Fibroblast of lung (primary cell): Measurements from ENCODE around the gene ARHGAP42. TPM values are rescaled to one million over a fixed set of nuclear protein-coding genes. Genes with fewer than 3 reads are reported as not detected.

ENCODE experiments used
- DNase-seq, 2 donors: peaks; one replicate each; pipeline versions ENCODE4 v3.0.0 to v3.0.0-alpha.2; 2010; ENCODE audit warnings: low read depth in 2 of 2
- H2AFZ ChIP-seq: 2 replicates; pipeline ENCODE4 v1.5.1; 2012; ENCODE audit warnings: low read length, control low read depth, inconsistent platforms
- H3K27ac ChIP-seq: 2 replicates; pipeline ENCODE4 v1.5.1; 2011; ENCODE audit warnings: low read length, control low read depth; ENCODE audit not compliant: insufficient read depth
- H3K27me3 ChIP-seq: 2 replicates; pipeline ENCODE4 v1.5.1; 2011; ENCODE audit warnings: mild to moderate bottlenecking, low read length; ENCODE audit not compliant: control insufficient read depth, insufficient read depth
- H3K36me3 ChIP-seq: 2 replicates; pipeline ENCODE4 v1.5.1; 2011; ENCODE audit warnings: low read length; ENCODE audit not compliant: control insufficient read depth, insufficient read depth
- H3K4me1 ChIP-seq: 2 replicates; pipeline ENCODE4 v1.5.1; 2011; ENCODE audit warnings: low read length; ENCODE audit not compliant: control insufficient read depth, insufficient read depth; ENCODE audit errors: extremely low read depth
- H3K4me2 ChIP-seq: 2 replicates; pipeline ENCODE4 v1.5.1; 2011; ENCODE audit warnings: low read length, control low read depth; ENCODE audit not compliant: insufficient read depth; ENCODE audit errors: extremely low read depth
- H3K4me3 ChIP-seq, 4 experiments: fragments of 200-600 bp in 1 of 4; sonication (generic) in 1 of 4; replicated peaks in 1 of 4; 2 replicates each; pipeline ENCODE4 v1.5.1; 2011 to 2016; ENCODE audit warnings: low read length in 4 of 4, low read depth in 3 of 4, mild to moderate bottlenecking in 3 of 4, control low read depth in 2 of 4, inconsistent platforms in 1 of 4, mixed read lengths in 1 of 4; ENCODE audit not compliant: insufficient read depth in 1 of 4; ENCODE audit errors: control extremely low read depth in 1 of 4
- H3K79me2 ChIP-seq: 2 replicates; pipeline ENCODE4 v1.5.1; 2012; ENCODE audit warnings: mild to moderate bottlenecking, low read length, inconsistent platforms; ENCODE audit not compliant: control insufficient read depth, insufficient read depth
- H3K9ac ChIP-seq: 2 replicates; pipeline ENCODE4 v1.5.1; 2011; ENCODE audit warnings: mild to moderate bottlenecking, low read length, control low read depth; ENCODE audit not compliant: insufficient read depth
- H3K9me3 ChIP-seq: 2 replicates; pipeline ENCODE4 v1.5.1; 2012; ENCODE audit warnings: low read depth, low read length; ENCODE audit not compliant: control insufficient read depth, insufficient read depth
- H4K20me1 ChIP-seq: 2 replicates; pipeline ENCODE4 v1.5.1; 2011; ENCODE audit warnings: low read length; ENCODE audit not compliant: control insufficient read depth, insufficient read depth; ENCODE audit errors: extremely low read depth
- EZH2 ChIP-seq: IDR thresholded peaks from 2 replicates; pipeline ENCODE4 v1.5.1; 2012; ENCODE audit warnings: low read length, control low read depth, mild to moderate bottlenecking; ENCODE audit errors: missing control alignments
- polyA plus RNA-seq, 2 donors: library from polyadenylated mRNA; depleted of rRNA in 1 of 2; stranded (reverse) in 1 of 2; unstranded in 1 of 2; fragments of >200 nt; gene quantifications; 2 replicates each; pipeline ENCODE4 v1.2.1, GENCODE V29; 2011 to 2012; ENCODE audit warnings: missing spikeins in 1 of 2
- total RNA-seq: library from RNA; depleted of rRNA; stranded (reverse); fragments of >200 nt; gene quantifications from 2 replicates; pipeline ENCODE4 v1.2.1, GENCODE V29; 2014
- TF ChIP-seq, protein P1 (sequence below), 2 donors: IDR thresholded peaks in 1 of 2; conservative IDR thresholded peaks in 1 of 2; 1 replicate in 1 of 2; 2 replicates in 1 of 2; pipeline ENCODE4 v1.5.1; 2011 to 2012; ENCODE audit warnings: low read length in 2 of 2, control low read depth in 1 of 2, inconsistent platforms in 1 of 2, low read depth in 1 of 2, mild to moderate bottlenecking in 1 of 2

The ARHGAP42 gene
- total and polyA plus RNA-seq, 2 donors (not counting 1 experiment from before 2014, with no cell fraction given): 8.0 to 13.4 TPM

DNA sequence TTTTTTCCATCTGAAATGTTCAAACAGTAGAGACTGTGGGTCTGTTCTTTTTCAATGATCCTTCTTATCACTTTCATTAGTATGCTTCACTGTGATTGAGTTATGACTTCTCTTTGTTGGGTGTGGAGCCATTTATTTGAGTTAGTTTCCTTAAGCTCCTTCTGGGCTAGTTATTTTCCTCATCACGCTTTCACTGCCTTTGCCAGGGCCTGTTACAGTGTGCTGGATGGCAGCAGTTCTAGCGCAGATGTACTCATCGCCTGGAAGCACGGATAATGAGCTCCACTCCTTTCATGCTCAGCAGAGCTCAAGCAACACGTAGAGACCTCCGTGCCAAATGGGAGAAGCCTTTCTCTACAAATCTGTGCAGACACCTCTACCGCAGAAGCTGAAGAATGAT lies 7.0 kb upstream of the ARHGAP42 start:
- no peak for TF ChIP-seq EZH2
- TF ChIP-seq, protein P1, sequence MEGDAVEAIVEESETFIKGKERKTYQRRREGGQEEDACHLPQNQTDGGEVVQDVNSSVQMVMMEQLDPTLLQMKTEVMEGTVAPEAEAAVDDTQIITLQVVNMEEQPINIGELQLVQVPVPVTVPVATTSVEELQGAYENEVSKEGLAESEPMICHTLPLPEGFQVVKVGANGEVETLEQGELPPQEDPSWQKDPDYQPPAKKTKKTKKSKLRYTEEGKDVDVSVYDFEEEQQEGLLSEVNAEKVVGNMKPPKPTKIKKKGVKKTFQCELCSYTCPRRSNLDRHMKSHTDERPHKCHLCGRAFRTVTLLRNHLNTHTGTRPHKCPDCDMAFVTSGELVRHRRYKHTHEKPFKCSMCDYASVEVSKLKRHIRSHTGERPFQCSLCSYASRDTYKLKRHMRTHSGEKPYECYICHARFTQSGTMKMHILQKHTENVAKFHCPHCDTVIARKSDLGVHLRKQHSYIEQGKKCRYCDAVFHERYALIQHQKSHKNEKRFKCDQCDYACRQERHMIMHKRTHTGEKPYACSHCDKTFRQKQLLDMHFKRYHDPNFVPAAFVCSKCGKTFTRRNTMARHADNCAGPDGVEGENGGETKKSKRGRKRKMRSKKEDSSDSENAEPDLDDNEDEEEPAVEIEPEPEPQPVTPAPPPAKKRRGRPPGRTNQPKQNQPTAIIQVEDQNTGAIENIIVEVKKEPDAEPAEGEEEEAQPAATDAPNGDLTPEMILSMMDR (conservative IDR thresholded peaks at IDR 0.05 in 1 of 2, IDR thresholded peaks at IDR 0.05 in 1 of 2; ENCODE audit: low read depth in 1 of 2, low read length in 2 of 2): no peak
- no peaks in the 10 kb centered on the region for H3K79me2 ChIP-seq
- no peak overlapping the region for H3K27ac ChIP-seq
- H3K36me3 ChIP-seq: no peaks in the 10 kb centered on the region
- H3K4me1 ChIP-seq: peaks cover 6% of the 10 kb centered on the region
- no peaks in the 10 kb centered on the region for H4K20me1 ChIP-seq
- no peak for DNase-seq
- no peaks in the 10 kb centered on the region for H3K9me3 ChIP-seq
- no peak overlapping the region for H3K4me3 ChIP-seq
- no peaks in the 10 kb centered on the region for H3K27me3 ChIP-seq
- no peak overlapping the region for H3K4me2 ChIP-seq
- H2AFZ ChIP-seq: no peak overlapping the region
- no peak overlapping the region for H3K9ac ChIP-seq

DNA sequence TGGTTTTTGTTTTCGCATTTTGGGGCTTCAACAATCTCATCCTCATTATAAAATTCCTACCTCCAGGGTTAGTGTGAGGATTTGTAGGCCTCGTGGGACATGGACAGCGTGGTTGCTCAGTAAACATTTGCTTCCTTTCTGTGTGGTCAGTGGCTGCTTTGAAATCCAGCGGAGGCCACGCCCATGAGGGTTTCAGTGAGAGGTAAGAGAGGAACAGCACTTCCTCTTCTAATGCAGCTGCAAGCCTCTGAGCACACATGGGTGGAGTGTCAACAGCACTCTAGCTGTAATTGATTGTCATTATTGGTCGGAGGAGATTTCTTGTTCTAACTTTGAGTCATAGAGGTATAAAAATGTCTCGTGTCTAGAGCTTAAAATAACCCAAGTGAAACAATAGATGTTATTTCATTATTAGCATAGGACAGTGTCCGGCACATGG lies 6.0 kb upstream of the ARHGAP42 start:
- Histone ChIP-seq H2AFZ (peak overlapping the region; percentile 36), H3K4me3 (no peak overlapping the region), H3K79me2 (no peaks in the 10 kb centered on the region), H3K27me3 (no peaks in the 10 kb centered on the region), H3K27ac (no peak overlapping the region), H3K36me3 (no peaks in the 10 kb centered on the region), H3K9ac (no peak overlapping the region), H3K4me1 (peaks cover 12% of the 10 kb centered on the region), H3K4me2 (no peak overlapping the region), H4K20me1 (no peaks in the 10 kb centered on the region), H3K9me3 (no peaks in the 10 kb centered on the region)
- TF ChIP-seq, protein P1 (conservative IDR thresholded peaks at IDR 0.05 in 1 of 2, IDR thresholded peaks at IDR 0.05 in 1 of 2; ENCODE audit: low read depth in 1 of 2, low read length in 2 of 2): no peak
- no peak for TF ChIP-seq EZH2
- DNase-seq: peak; percentile 56 to 65

DNA sequence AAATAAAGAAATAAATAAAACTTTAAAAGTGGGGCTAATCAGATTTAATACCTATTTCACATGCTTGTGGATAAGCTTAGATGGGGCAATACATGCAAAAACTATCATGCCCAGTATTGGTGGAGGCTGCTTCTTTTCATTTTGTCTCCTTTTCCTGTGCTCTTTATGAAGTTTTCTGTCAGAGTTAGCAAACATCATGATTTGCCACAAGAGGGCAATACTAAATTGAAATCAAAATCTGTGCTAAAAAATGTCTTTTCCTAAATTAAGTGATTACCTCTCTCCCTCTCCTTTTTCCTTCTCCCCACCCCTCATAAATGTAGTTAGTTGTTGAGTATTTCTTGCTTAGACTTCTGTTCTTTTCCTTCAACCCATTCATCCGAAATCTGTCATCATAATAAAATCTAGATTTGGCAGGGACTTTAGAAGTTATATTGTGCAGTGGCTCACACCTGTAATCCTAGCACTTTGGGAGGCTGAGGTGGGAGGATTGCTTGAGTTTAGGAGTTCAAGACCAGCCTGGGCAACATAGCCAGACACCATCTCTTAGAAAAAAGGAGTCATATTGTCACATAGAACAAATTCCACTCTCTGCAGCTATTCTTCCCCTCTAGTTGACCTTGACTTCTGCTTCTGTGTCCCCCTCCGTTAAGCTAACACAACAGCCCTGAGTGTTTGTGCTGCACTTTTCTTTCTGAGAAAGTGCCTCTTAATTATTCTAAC lies 4.7 kb upstream of the ARHGAP42 start:
- TF ChIP-seq, protein P1 (conservative IDR thresholded peaks at IDR 0.05 in 1 of 2, IDR thresholded peaks at IDR 0.05 in 1 of 2; ENCODE audit: low read depth in 1 of 2, low read length in 2 of 2): peak; percentile 45 to 56
- TF ChIP-seq EZH2: no peak
- Histone ChIP-seq H3K4me1 (peaks cover 12% of the 10 kb centered on the region), H3K79me2 (no peaks in the 10 kb centered on the region), H2AFZ (no peak overlapping the region), H3K9me3 (no peaks in the 10 kb centered on the region), H3K27ac (no peak overlapping the region), H3K4me2 (no peak overlapping the region), H4K20me1 (no peaks in the 10 kb centered on the region), H3K36me3 (no peaks in the 10 kb centered on the region), H3K9ac (no peak overlapping the region), H3K4me3 (no peak overlapping the region), H3K27me3 (no peaks in the 10 kb centered on the region)
- DNase-seq: peak in 1 of 2 donors; percentile 66
